Stimulated activated CD4-positive, alpha-beta T cell treated with anti-CD3 and anti-CD28 coated beads, Interleukin-2, amount 100 ng/mL, for 48 hours (primary cell): ENCODE data around the gene FBXO3.
A peak's percentile ranks its signal among the peaks of the same experiment; 100 is the strongest.
"Not testable (repeated sequence)": the region's sequence is repeated elsewhere in the genome, so short reads cannot be mapped to it uniquely, and the experiment has no call there.

Experiments
- DNase-seq, 2 donors: peaks; one replicate each; pipeline ENCODE4 v3.0.0-alpha.2; 2020

FBXO3 gene

GRCh38 chr11:33724644-33725035, 49.7 kb downstream of the FBXO3 start:
- no peak for DNase-seq

- DNase-seq = peak in 1 of 2 donors; percentile 6
Observed at GRCh38 chr11:33723238-33723881, 51.0 kb downstream of the FBXO3 start.

GRCh38 chr11:33722590-33723234, 51.6 kb downstream of the FBXO3 start:
- DNase-seq = peak; percentile 44 to 47

- no peak for DNase-seq
Observed at GRCh38 chr11:33721984-33722383, 52.3 kb downstream of the FBXO3 start.

GRCh38 chr11:33721426-33721825, 52.9 kb downstream of the FBXO3 start:
- no peak for DNase-seq

GRCh38 chr11:33719587-33719986, 54.7 kb downstream of the FBXO3 start:
- DNase-seq = no peak

GRCh38 chr11:33718440-33718839, 55.9 kb downstream of the FBXO3 start:
- DNase-seq = no peak

GRCh38 chr11:33716243-33716642, 58.1 kb downstream of the FBXO3 start:
- no peak for DNase-seq

- DNase-seq = no peak
Observed at GRCh38 chr11:33713856-33714398, 60.4 kb downstream of the FBXO3 start.

GRCh38 chr11:33713151-33713855, 61.0 kb downstream of the FBXO3 start:
- no peak for DNase-seq

- no peak for DNase-seq
Observed at GRCh38 chr11:33712436-33712835, 61.9 kb downstream of the FBXO3 start.

- no peak for DNase-seq
Observed at GRCh38 chr11:33709466-33709865, 64.9 kb downstream of the FBXO3 start.

GRCh38 chr11:33708985-33709384, 65.3 kb downstream of the FBXO3 start:
- DNase-seq = no peak

GRCh38 chr11:33707831-33708230, 66.5 kb downstream of the FBXO3 start:
- DNase-seq = not testable (repeated sequence)

- DNase-seq = no peak
Observed at GRCh38 chr11:33706966-33707365, 67.4 kb downstream of the FBXO3 start.

GRCh38 chr11:33706546-33706945, 67.8 kb downstream of the FBXO3 start:
- DNase-seq = no peak

- no peak for DNase-seq
Observed at GRCh38 chr11:33704240-33705002, 69.9 kb downstream of the FBXO3 start.

GRCh38 chr11:33703788-33704187, 70.5 kb downstream of the FBXO3 start:
- no peak for DNase-seq

GRCh38 chr11:33703234-33703633, 71.1 kb downstream of the FBXO3 start:
- DNase-seq = no peak

GRCh38 chr11:33701302-33702230, 72.8 kb downstream of the FBXO3 start:
- no peak for DNase-seq

- DNase-seq = peak; percentile 91 to 93
Observed at GRCh38 chr11:33700502-33701271, 73.6 kb downstream of the FBXO3 start, which contains the start of gene C11orf91. Gene C11orf91, minus strand, starts transcription at chr11:33700826. Its CDS starts 86 bp downstream, at chr11:33700740.
